H1 (cell line): Measurements from ENCODE around the gene FGF12. TPM values are rescaled to one million over a fixed set of nuclear protein-coding genes. Genes with fewer than 3 reads are reported as not detected.

Experiments used
- CTCF ChIA-PET: fragments of 300-600 bp; sonication (Branson Sonifier 250); formaldehyde crosslinking; loops from one replicate; lab custom pipeline; 2021; ENCODE audit not compliant: partially characterized antibody; lab: Charles Lee
- POLR2A ChIA-PET: fragments of 300-600 bp; sonication (Branson Sonifier 250); formaldehyde crosslinking; loops from one replicate; lab custom pipeline; 2021; ENCODE audit warnings: inconsistent platforms; ENCODE audit not compliant: partially characterized antibody; lab: Charles Lee
- DNase-seq, 2 experiments: peaks; one replicate each; pipeline versions ENCODE4 v3.0.0 to v3.0.0-alpha.2; 2010 to 2022; ENCODE audit warnings: low spot score in 2 of 2, low read depth in 1 of 2, mixed read lengths in 1 of 2
- FAIRE-seq: peaks from 2 replicates; lab custom pipeline; 2011; peaks lifted over from hg19 to GRCh38; lab: Jason Lieb, UNC
- H2AFZ ChIP-seq: 2 replicates; pipeline ENCODE4 v1.8.1; 2012; ENCODE audit warnings: low read length, inconsistent platforms
- H2AK5ac ChIP-seq: 2 replicates; pipeline ENCODE4 v1.6.1; 2013; ENCODE audit warnings: low read depth, low read length
- H2BK120ac ChIP-seq: replicated peaks from 2 replicates; pipeline ENCODE3; 2013; ENCODE audit warnings: low read depth, low read length, inconsistent platforms
- H2BK12ac ChIP-seq: 2 replicates; pipeline ENCODE4 v1.6.1; 2013; ENCODE audit warnings: low read depth, low read length
- H2BK15ac ChIP-seq: 2 replicates; pipeline ENCODE4 v1.6.1; 2013; ENCODE audit warnings: low read length
- H2BK20ac ChIP-seq: 2 replicates; pipeline ENCODE4 v1.6.1; 2013; ENCODE audit warnings: low read length
- H2BK5ac ChIP-seq: 2 replicates; pipeline ENCODE4 v1.6.1; 2013; ENCODE audit warnings: low read depth, low read length
- H3K14ac ChIP-seq: 2 replicates; pipeline ENCODE4 v1.6.1; 2013; ENCODE audit warnings: inconsistent platforms; ENCODE audit not compliant: insufficient read length
- H3K18ac ChIP-seq: 2 replicates; pipeline ENCODE4 v1.6.1; 2013; ENCODE audit warnings: low read length; ENCODE audit errors: extremely low read depth
- H3K23ac ChIP-seq: 2 replicates; pipeline ENCODE4 v1.6.1; 2013; ENCODE audit warnings: inconsistent platforms; ENCODE audit not compliant: insufficient read length
- H3K23me2 ChIP-seq: 2 replicates; pipeline ENCODE4 v1.6.1; 2013; ENCODE audit warnings: low read depth, low read length
- H3K27ac ChIP-seq: 2 replicates; pipeline ENCODE4 v1.6.1; 2011; ENCODE audit warnings: low read depth, low read length, inconsistent platforms
- H3K27me3 ChIP-seq, 4 experiments: replicated peaks in 1 of 4; 1 replicate in 1 of 4; 2 replicates in 3 of 4; pipeline versions ENCODE4 v1.6.1 to v1.8.1; 2011 to 2013; ENCODE audit warnings: low read length in 3 of 4, mild to moderate bottlenecking in 3 of 4, inconsistent platforms in 2 of 4, mixed read lengths in 2 of 4, moderate library complexity in 1 of 4; ENCODE audit not compliant: control insufficient read depth in 3 of 4, insufficient read depth in 3 of 4; ENCODE audit errors: extremely low read depth in 1 of 4
- H3K36me3 ChIP-seq, 4 experiments: 2 replicates each; pipeline versions ENCODE4 v1.6.1 to v1.8.1; 2011 to 2013; ENCODE audit warnings: mild to moderate bottlenecking in 4 of 4, low read length in 3 of 4, moderate library complexity in 2 of 4, control low read depth in 1 of 4, inconsistent platforms in 1 of 4; ENCODE audit not compliant: insufficient read depth in 4 of 4, control insufficient read depth in 2 of 4
- H3K4ac ChIP-seq: replicated peaks from 2 replicates; pipeline ENCODE3; 2013; ENCODE audit warnings: low read length, low read depth, mixed read lengths, inconsistent platforms; ENCODE audit not compliant: insufficient read length
- H3K4me1 ChIP-seq, 4 experiments: replicated peaks in 1 of 4; 1 replicate in 1 of 4; 2 replicates in 3 of 4; pipeline versions ENCODE4 v1.6.1 to v1.8.1; 2011 to 2013; ENCODE audit warnings: low read length in 3 of 4, inconsistent platforms in 2 of 4, mixed read lengths in 1 of 4; ENCODE audit not compliant: insufficient read depth in 4 of 4, control insufficient read depth in 3 of 4
- H3K4me2 ChIP-seq, 2 experiments: 2 replicates each; pipeline versions ENCODE4 v1.6.1 to v1.8.1; 2011 to 2013; ENCODE audit warnings: low read depth in 2 of 2, low read length in 2 of 2, control low read depth in 1 of 2, inconsistent platforms in 1 of 2, mild to moderate bottlenecking in 1 of 2; ENCODE audit not compliant: insufficient read depth in 1 of 2
- H3K4me3 ChIP-seq, 4 experiments: fragments of 200-600, 300-600 bp in 1 of 4; sonication (generic), shearing (Covaris generic), sonication (Bioruptor Twin) in 1 of 4; 2 replicates each; pipeline versions ENCODE4 v1.5.1 to v1.8.1; 2011 to 2016; ENCODE audit warnings: low read length in 4 of 4, low read depth in 3 of 4, control low read depth in 2 of 4, inconsistent platforms in 2 of 4, mild to moderate bottlenecking in 2 of 4, mixed read lengths in 1 of 4, moderate library complexity in 1 of 4; ENCODE audit not compliant: insufficient read depth in 2 of 4; ENCODE audit errors: extremely low read depth in 1 of 4
- H3K56ac ChIP-seq: replicated peaks from 2 replicates; pipeline ENCODE3; 2013; ENCODE audit warnings: low read depth, mild to moderate bottlenecking, mixed read lengths, low read length, inconsistent platforms; ENCODE audit not compliant: insufficient read length
- H3K79me1 ChIP-seq: 2 replicates; pipeline ENCODE4 v1.6.1; 2013; ENCODE audit warnings: low read depth, low read length, control low read depth
- H3K79me2 ChIP-seq, 2 experiments: 2 replicates each; pipeline versions ENCODE4 v1.6.1 to v1.8.1; 2012 to 2013; ENCODE audit warnings: low read length in 2 of 2, mild to moderate bottlenecking in 2 of 2, inconsistent platforms in 1 of 2; ENCODE audit not compliant: insufficient read depth in 2 of 2, control insufficient read depth in 1 of 2
- H3K9ac ChIP-seq, 4 experiments: replicated peaks in 1 of 4; 1 replicate in 1 of 4; 2 replicates in 3 of 4; pipeline versions ENCODE4 v1.6.1 to v1.8.1; 2011 to 2013; ENCODE audit warnings: low read depth in 3 of 4, low read length in 3 of 4, control low read depth in 2 of 4, mild to moderate bottlenecking in 2 of 4, moderate library complexity in 2 of 4, inconsistent platforms in 1 of 4; ENCODE audit errors: extremely low read depth in 1 of 4
- H3K9me3 ChIP-seq, 2 experiments: 2 replicates each; pipeline versions ENCODE4 v1.6.1 to v1.8.1; 2012 to 2013; ENCODE audit warnings: mild to moderate bottlenecking in 2 of 2, moderate library complexity in 2 of 2, control low read depth in 1 of 2, inconsistent platforms in 1 of 2, low read depth in 1 of 2, low read length in 1 of 2, mixed read lengths in 1 of 2; ENCODE audit not compliant: insufficient read depth in 2 of 2
- H4K20me1 ChIP-seq, 2 experiments: replicated peaks in 1 of 2; 2 replicates each; pipeline versions ENCODE3 to v1.8.1; 2011 to 2013; ENCODE audit warnings: inconsistent platforms in 2 of 2, low read length in 2 of 2, mild to moderate bottlenecking in 1 of 2; ENCODE audit not compliant: insufficient read depth in 2 of 2, control insufficient read depth in 1 of 2
- H4K5ac ChIP-seq: 2 replicates; pipeline ENCODE4 v1.6.1; 2013; ENCODE audit warnings: low read length, low read depth, mixed read lengths, inconsistent platforms; ENCODE audit not compliant: insufficient read length
- H4K8ac ChIP-seq: 2 replicates; pipeline ENCODE4 v1.8.0; 2013; ENCODE audit warnings: mild to moderate bottlenecking, moderate library complexity, low read length, inconsistent platforms; ENCODE audit not compliant: insufficient read depth; ENCODE audit errors: extremely low read depth
- H4K91ac ChIP-seq: replicated peaks from 2 replicates; pipeline ENCODE3; 2013; ENCODE audit warnings: low read length, mixed read lengths, inconsistent platforms; ENCODE audit not compliant: insufficient read length
- ATF3 ChIP-seq: IDR thresholded peaks from 2 replicates; pipeline ENCODE4 v1.6.1; 2011; ENCODE audit warnings: low read depth, mild to moderate bottlenecking, low read length; ENCODE audit not compliant: insufficient read depth
- KDM1A ChIP-seq: fragments of 200-600, 300-600 bp; sonication (generic); IDR thresholded peaks from 2 replicates; pipeline ENCODE4 v1.7.1; 2016; ENCODE audit warnings: mild to moderate bottlenecking, low read length, borderline replicate concordance
- NANOG ChIP-seq: IDR thresholded peaks from 2 replicates; pipeline ENCODE4 v1.6.1; 2011; ENCODE audit warnings: low read length, low read depth, mild to moderate bottlenecking, inconsistent platforms; ENCODE audit not compliant: insufficient read depth, poor library complexity, severe bottlenecking
- polyA plus RNA-seq, 7 experiments: library from polyadenylated mRNA; depleted of rRNA in 3 of 7; stranded (reverse) in 5 of 7; unstranded in 2 of 7; fragments of >200 nt in 5 of 7; fragments of 200-250 nt in 2 of 7; gene quantifications; 1 replicate in 5 of 7; 2 replicates in 1 of 7; 4 replicates in 1 of 7; pipeline versions ENCODE4 v1.2.1 to v1.2.3, GENCODE V29; 2011 to 2013; ENCODE audit warnings: missing spikeins in 2 of 7, mixed read lengths in 2 of 7
- total RNA-seq: library from RNA; stranded (reverse); fragmentation: NEBNext Ultra II Directional; extraction: Animal tissue kit (Norgen Biotek cat#: 25700); gene quantifications from 2 replicates; pipeline ENCODE4 v1.2.1, GENCODE V29; 2021

Gene FGF12
- total and polyA plus RNA-seq, 2 of the 8 experiments (the other 6 are each of a cell fraction or from before 2014, with no cell fraction given): 4.1 to 16.6 TPM

GRCh38 chr3:192737506-192737905 lies 10.2 kb upstream of the FGF12 start:
- no peak overlapping the region for H2BK15ac ChIP-seq
- no peak overlapping the region for H3K23ac ChIP-seq
- FAIRE-seq (no peak), DNase-seq (no peak)
- H3K23me2 ChIP-seq: no peaks in the 10 kb centered on the region
- no peak overlapping the region for H2AK5ac ChIP-seq
- H3K4ac ChIP-seq: no peak overlapping the region
- H3K4me1 ChIP-seq: no peaks in the 10 kb centered on the region
- no peak overlapping the region for H2BK12ac ChIP-seq
- no peaks in the 10 kb centered on the region for H4K20me1 ChIP-seq
- H3K79me2 ChIP-seq: no peaks in the 10 kb centered on the region
- no peak overlapping the region for H2BK20ac ChIP-seq
- CTCF ChIA-PET: interaction anchor here (0.7 to 1.7 kb wide), 3 partner anchors 25 to 835 kb away, joined by 3 read pairs; no protein-coding TSS in a partner anchor
- no peaks in the 10 kb centered on the region for H3K79me1 ChIP-seq
- no peak overlapping the region for H3K14ac ChIP-seq
- H4K5ac ChIP-seq: no peak overlapping the region
- TF ChIP-seq ATF3: no peak
- no peak for TF ChIP-seq KDM1A
- no peak for TF ChIP-seq NANOG
- no peak overlapping the region for H3K4me3 ChIP-seq
- H3K27ac ChIP-seq: no peak overlapping the region
- no peak overlapping the region for H3K4me2 ChIP-seq
- H2AFZ ChIP-seq: no peak overlapping the region
- H2BK5ac ChIP-seq: no peak overlapping the region
- POLR2A ChIA-PET: interaction anchor here (0.5 to 1.6 kb wide), 2 partner anchors 10 to 25 kb away, joined by 3 to 4 read pairs; partner anchors contain the start of gene FGF12
- H3K9ac ChIP-seq: no peak overlapping the region
- H3K36me3 ChIP-seq: no peaks in the 10 kb centered on the region
- no peak overlapping the region for H3K56ac ChIP-seq
- no peak overlapping the region for H4K91ac ChIP-seq
- H3K9me3 ChIP-seq: peaks cover 0 to 3% of the 10 kb centered on the region in 2 experiments; a peak in 1 of 4 replicates
- no peak overlapping the region for H3K18ac ChIP-seq
- H4K8ac ChIP-seq: no peak overlapping the region
- no peaks in the 10 kb centered on the region for H3K27me3 ChIP-seq
- H2BK120ac ChIP-seq: no peak overlapping the region
